CD14-positive monocyte (primary cell): ENCODE results near the gene NUDT1. TPM values are rescaled to one million over a fixed set of nuclear protein-coding genes. Genes with fewer than 3 reads are reported as not detected.

Source experiments
- DNase-seq, 3 donors: peaks; one replicate each; pipeline ENCODE4 v3.0.0-alpha.2; 2011 to 2022
- H2AFZ ChIP-seq: 2 replicates; pipeline ENCODE4 v1.6.0; 2012; ENCODE audit warnings: mild to moderate bottlenecking, low read depth, low read length, inconsistent platforms; ENCODE audit not compliant: insufficient read depth, poor library complexity, severe bottlenecking
- H3K27ac ChIP-seq, 2 donors: 1 replicate in 1 of 2; 2 replicates in 1 of 2; pipeline ENCODE4 v1.5.1; 2012 to 2013; ENCODE audit warnings: low read length in 2 of 2, control low read depth in 1 of 2, inconsistent platforms in 1 of 2, low read depth in 1 of 2, mild to moderate bottlenecking in 1 of 2
- H3K27me3 ChIP-seq, 2 donors: one replicate each; pipeline versions ENCODE4 v1.6.0 to v1.6.1; 2011 to 2013; ENCODE audit warnings: low read length in 2 of 2; ENCODE audit not compliant: control insufficient read depth in 2 of 2, insufficient read depth in 2 of 2
- H3K36me3 ChIP-seq, 2 donors: replicated peaks in 1 of 2; 1 replicate in 1 of 2; 2 replicates in 1 of 2; pipeline versions ENCODE4 v1.5.1 to v1.6.1; 2012 to 2013; ENCODE audit warnings: low read length in 2 of 2, control low read depth in 1 of 2, inconsistent platforms in 1 of 2, mild to moderate bottlenecking in 1 of 2; ENCODE audit not compliant: insufficient read depth in 2 of 2, control insufficient read depth in 1 of 2
- H3K4me1 ChIP-seq, 2 donors: 1 replicate in 1 of 2; 2 replicates in 1 of 2; pipeline versions ENCODE4 v1.5.1 to v1.6.1; 2012 to 2013; ENCODE audit warnings: low read length in 2 of 2, control low read depth in 1 of 2, inconsistent platforms in 1 of 2, mild to moderate bottlenecking in 1 of 2, moderate library complexity in 1 of 2; ENCODE audit not compliant: insufficient read depth in 2 of 2, control insufficient read depth in 1 of 2
- H3K4me2 ChIP-seq: replicated peaks from 2 replicates; pipeline ENCODE3; 2012; ENCODE audit warnings: low read length, moderate library complexity, mild to moderate bottlenecking; ENCODE audit not compliant: poor library complexity, severe bottlenecking; ENCODE audit errors: extremely low read depth
- H3K4me3 ChIP-seq, 3 experiments: fragments of 200-600 bp in 1 of 3; sonication (generic) in 1 of 3; replicated peaks in 1 of 3; 1 replicate in 2 of 3; 2 replicates in 1 of 3; pipeline ENCODE4 v1.5.1; 2011 to 2013; ENCODE audit warnings: low read length in 3 of 3, mild to moderate bottlenecking in 3 of 3, control low read depth in 2 of 3, low read depth in 2 of 3, inconsistent platforms in 1 of 3, moderate library complexity in 1 of 3
- H3K79me2 ChIP-seq: 2 replicates; pipeline ENCODE4 v1.6.0; 2012; ENCODE audit warnings: mild to moderate bottlenecking, control low read depth, inconsistent platforms, low read length, moderate library complexity; ENCODE audit not compliant: insufficient read depth
- H3K9ac ChIP-seq: 2 replicates; pipeline ENCODE4 v1.6.0; 2017; ENCODE audit warnings: low read length, mild to moderate bottlenecking; ENCODE audit not compliant: insufficient read depth, poor library complexity, severe bottlenecking
- H3K9me3 ChIP-seq, 2 donors: replicated peaks in 1 of 2; 1 replicate in 1 of 2; 2 replicates in 1 of 2; pipeline versions ENCODE4 v1.5.1 to v1.6.1; 2012 to 2013; ENCODE audit warnings: low read length in 2 of 2, control low read depth in 1 of 2; ENCODE audit not compliant: control insufficient read depth in 1 of 2, insufficient read depth in 1 of 2
- H4K20me1 ChIP-seq: 2 replicates; pipeline ENCODE4 v1.6.0; 2012; ENCODE audit warnings: mild to moderate bottlenecking, low read length, control low read depth, moderate library complexity; ENCODE audit not compliant: insufficient read depth
- H3K27ac Mint-ChIP-seq, 7 donors: one replicate each; pipeline ENCODE4 v1.8.0; 2020; ENCODE audit warnings: mild to moderate bottlenecking in 7 of 7, mixed read lengths in 7 of 7, moderate library complexity in 6 of 7, inconsistent platforms in 2 of 7
- H3K27me3 Mint-ChIP-seq, 3 donors: one replicate each; pipeline ENCODE4 v1.8.0; 2021 to 2022; ENCODE audit warnings: low read depth in 3 of 3, mild to moderate bottlenecking in 3 of 3, mixed read lengths in 3 of 3, moderate library complexity in 3 of 3, inconsistent platforms in 1 of 3
- H3K36me3 Mint-ChIP-seq, 2 donors: one replicate each; pipeline ENCODE4 v1.8.0; 2020; ENCODE audit warnings: mixed read lengths in 2 of 2, inconsistent platforms in 1 of 2, mild to moderate bottlenecking in 1 of 2
- H3K4me1 Mint-ChIP-seq: one replicate; pipeline ENCODE4 v1.8.0; 2020; ENCODE audit warnings: mild to moderate bottlenecking, mixed read lengths
- H3K4me3 Mint-ChIP-seq, 2 donors: one replicate each; pipeline ENCODE4 v1.8.0; 2020; ENCODE audit warnings: mild to moderate bottlenecking in 2 of 2, mixed read lengths in 2 of 2, moderate library complexity in 1 of 2
- H3K9me3 Mint-ChIP-seq, 7 donors: one replicate each; pipeline ENCODE4 v1.8.0; 2020 to 2022; ENCODE audit warnings: mixed read lengths in 7 of 7, mild to moderate bottlenecking in 6 of 7, moderate library complexity in 6 of 7, inconsistent platforms in 2 of 7
- WGBS: methylation state at CpG from one replicate; pipeline ENCODE4 v1.1.5; 2013; ENCODE audit warnings: missing lambda C conversion rate; ENCODE audit not compliant: insufficient coverage; 5-methylcytosine and 5-hydroxymethylcytosine counted together
- intact Hi-C, 2 donors: fragments of 100-400 bp; cut with micrococcal nuclease; formaldehyde crosslinking; loops; one replicate each; pipeline versions ENCODE4 v1.15.0 to v1.15.1; 2023
- polyA plus RNA-seq, 3 donors: library from polyadenylated mRNA; depleted of rRNA in 1 of 3; unstranded in 2 of 3; stranded (reverse) in 1 of 3; fragments of 300-500 nt in 2 of 3; fragments of >200 nt in 1 of 3; fragmentation: Illumina TruSeq in 2 of 3; gene quantifications; 1 replicate in 2 of 3; 2 replicates in 1 of 3; pipeline ENCODE4 v1.2.3, GENCODE V29; 2012 to 2021
- TF ChIP-seq, protein P1 (sequence below): fragments of 200-600 bp; IDR thresholded peaks from one replicate; pipeline ENCODE4 v1.8.0; 2022; ENCODE audit warnings: antibody characterized with exemption, mild to moderate bottlenecking

The NUDT1 gene
- polyA plus RNA-seq, 3 donors: 19.6 to 42.6 (median 40.8) TPM

DNA sequence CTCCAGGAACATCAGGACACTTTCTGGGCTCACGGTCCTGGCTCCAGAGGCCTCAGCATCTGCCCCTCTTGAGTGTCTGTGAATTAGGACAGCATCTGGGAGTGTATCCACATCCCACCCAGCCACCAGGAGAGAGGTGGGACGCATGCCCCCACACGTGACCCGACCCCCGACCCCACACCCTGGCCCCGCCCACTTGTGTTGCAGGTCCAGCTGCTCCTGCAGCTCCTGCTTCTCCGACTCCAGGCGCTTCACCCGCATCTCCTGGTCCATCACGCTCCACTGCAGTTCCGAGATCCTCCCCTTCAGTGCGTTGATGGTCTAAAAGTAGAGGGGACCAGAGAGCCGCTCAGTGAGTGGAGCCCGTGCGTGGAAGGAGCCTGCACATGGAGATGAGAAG, 22.9 kb upstream of the NUDT1 start:
- H3K36me3 ChIP-seq: peaks cover 86 to 100% of the 10 kb centered on the region in 2 donors
- no peak overlapping the region for H3K27ac ChIP-seq
- no peak overlapping the region for H3K9ac ChIP-seq
- Mint-ChIP-seq H3K9me3 (peaks cover 0 to 2% (median 0%) of the 10 kb centered on the region in 7 donors), H3K4me3 (no peak overlapping the region), H3K27me3 (peaks cover 0 to 3% (median 0%) of the 10 kb centered on the region in 3 donors), H3K27ac (no peak overlapping the region), H3K36me3 (peaks cover 89 to 98% of the 10 kb centered on the region in 2 donors), H3K4me1 (no peaks in the 10 kb centered on the region)
- no peak overlapping the region for H2AFZ ChIP-seq
- H3K4me2 ChIP-seq: no peak overlapping the region
- no peaks in the 10 kb centered on the region for H3K79me2 ChIP-seq
- H3K9me3 ChIP-seq: no peaks in the 10 kb centered on the region
- WGBS: 97% methylated on average over 12 of the region's 15 CpGs
- TF ChIP-seq, protein P1, sequence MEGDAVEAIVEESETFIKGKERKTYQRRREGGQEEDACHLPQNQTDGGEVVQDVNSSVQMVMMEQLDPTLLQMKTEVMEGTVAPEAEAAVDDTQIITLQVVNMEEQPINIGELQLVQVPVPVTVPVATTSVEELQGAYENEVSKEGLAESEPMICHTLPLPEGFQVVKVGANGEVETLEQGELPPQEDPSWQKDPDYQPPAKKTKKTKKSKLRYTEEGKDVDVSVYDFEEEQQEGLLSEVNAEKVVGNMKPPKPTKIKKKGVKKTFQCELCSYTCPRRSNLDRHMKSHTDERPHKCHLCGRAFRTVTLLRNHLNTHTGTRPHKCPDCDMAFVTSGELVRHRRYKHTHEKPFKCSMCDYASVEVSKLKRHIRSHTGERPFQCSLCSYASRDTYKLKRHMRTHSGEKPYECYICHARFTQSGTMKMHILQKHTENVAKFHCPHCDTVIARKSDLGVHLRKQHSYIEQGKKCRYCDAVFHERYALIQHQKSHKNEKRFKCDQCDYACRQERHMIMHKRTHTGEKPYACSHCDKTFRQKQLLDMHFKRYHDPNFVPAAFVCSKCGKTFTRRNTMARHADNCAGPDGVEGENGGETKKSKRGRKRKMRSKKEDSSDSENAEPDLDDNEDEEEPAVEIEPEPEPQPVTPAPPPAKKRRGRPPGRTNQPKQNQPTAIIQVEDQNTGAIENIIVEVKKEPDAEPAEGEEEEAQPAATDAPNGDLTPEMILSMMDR: no peak
- H3K27me3 ChIP-seq: no peaks in the 10 kb centered on the region
- peaks cover 9% of the 10 kb centered on the region for H4K20me1 ChIP-seq
- intact Hi-C loops: no loop called here
- H3K4me3 ChIP-seq: no peak overlapping the region
- no peaks in the 10 kb centered on the region for H3K4me1 ChIP-seq
- DNase-seq: no peak

DNA sequence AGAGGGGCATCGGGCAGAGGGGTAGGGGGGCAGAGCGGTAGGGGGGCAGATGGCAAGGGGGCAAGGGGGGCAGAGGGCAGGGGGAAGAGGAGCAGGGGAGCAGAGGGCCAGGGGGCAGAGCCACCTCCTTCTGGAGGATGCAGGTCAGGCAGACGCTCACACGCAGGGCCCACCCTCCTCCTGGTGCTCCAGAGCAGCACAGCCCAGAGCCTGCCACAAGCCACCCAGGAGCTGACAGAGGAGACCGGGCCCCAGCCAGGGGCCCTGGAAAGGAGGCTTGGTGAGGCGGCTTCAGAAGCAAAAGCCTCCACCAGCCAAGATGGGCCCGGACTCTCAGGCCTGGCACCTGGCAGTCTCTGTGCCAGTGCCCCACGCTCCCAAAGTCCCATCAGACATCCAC, 22.4 kb upstream of the NUDT1 start:
- peaks cover 86 to 100% of the 10 kb centered on the region in 2 donors for H3K36me3 ChIP-seq
- H3K27me3 ChIP-seq: no peaks in the 10 kb centered on the region
- no peaks in the 10 kb centered on the region for H3K4me1 ChIP-seq
- intact Hi-C loops: no loop called here
- no peaks in the 10 kb centered on the region for H3K4me1 Mint-ChIP-seq
- WGBS: 100% methylated on average over 6 of the region's 8 CpGs
- no peak overlapping the region for H3K4me2 ChIP-seq
- no peak overlapping the region for H3K9ac ChIP-seq
- H3K27ac Mint-ChIP-seq: no peak overlapping the region
- peaks cover 89 to 98% of the 10 kb centered on the region in 2 donors for H3K36me3 Mint-ChIP-seq
- H3K4me3 Mint-ChIP-seq: no peak overlapping the region
- DNase-seq: no peak
- TF ChIP-seq, protein P1: no peak
- H2AFZ ChIP-seq: no peak overlapping the region
- H3K27ac ChIP-seq: no peak overlapping the region
- H4K20me1 ChIP-seq: peaks cover 9% of the 10 kb centered on the region
- H3K27me3 Mint-ChIP-seq: peaks cover 0 to 3% (median 0%) of the 10 kb centered on the region in 3 donors
- no peaks in the 10 kb centered on the region for H3K9me3 ChIP-seq
- no peaks in the 10 kb centered on the region for H3K79me2 ChIP-seq
- H3K9me3 Mint-ChIP-seq: peaks cover 0 to 2% (median 0%) of the 10 kb centered on the region in 7 donors
- no peak overlapping the region for H3K4me3 ChIP-seq
